Endothelial cell of umbilical vein (primary cell): ENCODE results near the gene KRTAP3-3. TPM values are rescaled to one million over a fixed set of nuclear protein-coding genes. Genes with fewer than 3 reads are reported as not detected.

Experiments used
- BruUV-seq: library from RNA; stranded (reverse); fragments of 400-500 nt; replicated peaks from 2 replicates; lab custom pipeline; 2021; lab: Mats Ljungman, UMichigan
- CTCF ChIA-PET: fragments of 300-600, 350-600 bp; sonication (Branson Sonifier 250); formaldehyde crosslinking; loops from one replicate; lab custom pipeline; 2021; ENCODE audit warnings: antibody characterized with exemption, inconsistent platforms; lab: Charles Lee
- POLR2A ChIA-PET: fragments of 300-600, 350-600 bp; sonication (Branson Sonifier 250); formaldehyde crosslinking; loops from one replicate; lab custom pipeline; 2021; ENCODE audit warnings: antibody characterized with exemption, inconsistent platforms; lab: Charles Lee
- DNase-seq: peaks from one replicate; pipeline ENCODE4 v3.0.0-alpha.2; 2011; ENCODE audit warnings: low read depth, low spot score
- FAIRE-seq: peaks from 2 replicates; lab custom pipeline; 2011; peaks lifted over from hg19 to GRCh38; lab: Jason Lieb, UNC
- H2AFZ ChIP-seq: 2 replicates; pipeline ENCODE4 v1.6.0; 2012; ENCODE audit warnings: low read depth, low read length, control low read depth, inconsistent platforms
- H3K27ac ChIP-seq: 2 replicates; pipeline ENCODE4 v1.5.1; 2011; ENCODE audit warnings: low read depth, mild to moderate bottlenecking, control low read depth, low read length, moderate library complexity; ENCODE audit not compliant: insufficient read depth
- H3K27me3 ChIP-seq, 2 experiments: 2 replicates each; pipeline versions ENCODE4 v1.6.0 to v1.6.1; 2011; ENCODE audit warnings: low read length in 2 of 2, mixed read lengths in 1 of 2; ENCODE audit not compliant: control insufficient read depth in 2 of 2, insufficient read depth in 2 of 2
- H3K36me3 ChIP-seq, 2 experiments: 2 replicates in 1 of 2; 3 replicates in 1 of 2; pipeline ENCODE4 v1.5.1; 2011; ENCODE audit warnings: low read length in 2 of 2, mild to moderate bottlenecking in 1 of 2, moderate library complexity in 1 of 2; ENCODE audit not compliant: control insufficient read depth in 2 of 2, insufficient read depth in 2 of 2; ENCODE audit errors: extremely low read depth in 1 of 2
- H3K4me1 ChIP-seq: 3 replicates; pipeline ENCODE4 v1.5.1; 2011; ENCODE audit warnings: mild to moderate bottlenecking, low read length; ENCODE audit not compliant: control insufficient read depth, insufficient read depth; ENCODE audit errors: extremely low read depth
- H3K4me2 ChIP-seq: 2 replicates; pipeline ENCODE4 v1.6.1; 2011; ENCODE audit warnings: low read length, control low read depth, mixed read lengths; ENCODE audit not compliant: insufficient read depth
- H3K4me3 ChIP-seq, 3 experiments: fragments of 200-600 bp in 1 of 3; sonication (generic), shearing (Covaris generic) in 1 of 3; replicated peaks in 1 of 3; 2 replicates each; pipeline ENCODE4 v1.5.1; 2011 to 2016; ENCODE audit warnings: control low read depth in 3 of 3, low read length in 3 of 3, mild to moderate bottlenecking in 2 of 3, inconsistent platforms in 1 of 3, low read depth in 1 of 3, moderate library complexity in 1 of 3; ENCODE audit not compliant: insufficient read depth in 1 of 3
- H3K79me2 ChIP-seq: 2 replicates; pipeline ENCODE4 v1.6.0; 2012; ENCODE audit warnings: low read length, inconsistent platforms; ENCODE audit not compliant: control insufficient read depth, insufficient read depth
- H3K9ac ChIP-seq: replicated peaks from 2 replicates; pipeline ENCODE3; 2011; ENCODE audit warnings: low read length, control low read depth; ENCODE audit not compliant: insufficient read depth; ENCODE audit errors: extremely low read depth
- H3K9me1 ChIP-seq: replicated peaks from 3 replicates; pipeline ENCODE4 v1.6.0; 2011; ENCODE audit warnings: mild to moderate bottlenecking, low read length; ENCODE audit not compliant: control insufficient read depth, insufficient read depth; ENCODE audit errors: extremely low read depth
- H3K9me3 ChIP-seq: replicated peaks from 2 replicates; pipeline ENCODE4 v1.5.1; 2012; ENCODE audit warnings: low read length, inconsistent platforms; ENCODE audit not compliant: control insufficient read depth, insufficient read depth
- H4K20me1 ChIP-seq: replicated peaks from 2 replicates; pipeline ENCODE3; 2011; ENCODE audit warnings: mild to moderate bottlenecking, low read length; ENCODE audit not compliant: control insufficient read depth, insufficient read depth; ENCODE audit errors: extremely low read depth
- EZH2 ChIP-seq: IDR thresholded peaks from 2 replicates; pipeline ENCODE4 v1.6.1; 2012; ENCODE audit warnings: borderline replicate concordance, low read depth, mild to moderate bottlenecking, moderate library complexity, low read length, inconsistent platforms; ENCODE audit not compliant: severe bottlenecking
- FOS ChIP-seq: IDR thresholded peaks from 2 replicates; pipeline ENCODE4 v1.6.1; 2011; ENCODE audit warnings: mild to moderate bottlenecking, low read length, moderate library complexity, borderline replicate concordance; ENCODE audit not compliant: insufficient read depth
- MYC ChIP-seq: IDR thresholded peaks from one replicate; pipeline ENCODE4 v1.6.1; 2011; ENCODE audit warnings: mild to moderate bottlenecking, low read depth, low read length
- POLR2A ChIP-seq: IDR thresholded peaks from 2 replicates; pipeline ENCODE4 v1.6.1; 2012; ENCODE audit warnings: low read depth, mild to moderate bottlenecking, control low read depth, low read length
- POLR2AphosphoS5 ChIP-seq: IDR thresholded peaks from 2 replicates; pipeline ENCODE4 v1.6.1; 2012; ENCODE audit warnings: low read depth, mild to moderate bottlenecking, control low read depth, low read length, moderate library complexity; ENCODE audit not compliant: insufficient read depth
- dilution Hi-C: fragments of 300-500 bp; cut with MboI; formaldehyde crosslinking; loops from one replicate; pipeline ENCODE4 v1.15.0; 2019; ENCODE audit warnings: low sequenced_read_pairs; ENCODE audit not compliant: extremely low pct_ligation_motif_present
- intact Hi-C: fragments of 100-400 bp; cut with micrococcal nuclease; formaldehyde crosslinking; loops from one replicate; pipeline ENCODE4 v1.10.0; 2022
- polyA plus RNA-seq, 4 experiments: library from polyadenylated mRNA; depleted of rRNA in 3 of 4; stranded (reverse) in 3 of 4; unstranded in 1 of 4; fragments of >200 nt; gene quantifications; 2 replicates each; pipeline versions ENCODE4 v1.2.1 to v1.2.3, GENCODE V29; 2011 to 2012; ENCODE audit warnings: missing spikeins in 1 of 4
- total RNA-seq: library from RNA; stranded (reverse); gene quantifications from 2 replicates; pipeline ENCODE4 v1.2.3, GENCODE V29; 2021
- TF ChIP-seq, protein P1 (sequence below): IDR thresholded peaks from 2 replicates; pipeline ENCODE4 v1.6.1; 2011; ENCODE audit not compliant: insufficient read depth, insufficient read length
- TF ChIP-seq, protein P2 (sequence below), 2 donors: IDR thresholded peaks; 1 replicate in 1 of 2; 2 replicates in 1 of 2; pipeline ENCODE4 v1.5.1; 2011; ENCODE audit warnings: low read length in 2 of 2, mild to moderate bottlenecking in 2 of 2, moderate library complexity in 2 of 2, control low read depth in 1 of 2, inconsistent platforms in 1 of 2, low read depth in 1 of 2; ENCODE audit not compliant: insufficient read depth in 1 of 2; ENCODE audit errors: extremely low read depth in 1 of 2

The KRTAP3-3 gene
- total and polyA plus RNA-seq, 2 donors (not counting 3 experiments of a cell fraction or from before 2014, with no cell fraction given) = not detected

DNA sequence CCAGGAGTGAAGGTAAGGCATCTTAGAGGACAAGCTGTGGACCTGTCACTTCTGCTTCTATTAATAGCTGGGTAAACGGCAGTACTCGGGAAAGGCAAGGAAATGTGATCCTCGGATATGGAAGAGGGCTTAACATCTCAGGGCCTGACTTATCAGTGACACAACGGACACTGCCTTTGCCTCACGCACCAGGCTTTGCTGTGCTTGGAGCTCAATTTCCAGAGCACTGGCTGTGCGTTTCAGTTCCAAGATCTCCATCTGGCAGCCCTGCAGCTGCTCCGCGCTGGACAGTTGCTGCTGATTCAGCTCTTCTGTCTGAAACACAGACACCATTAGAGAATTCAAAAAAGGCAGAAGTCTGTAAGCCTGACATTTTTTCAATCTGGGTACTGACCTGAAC is 13.4 kb downstream of the KRTAP3-3 start:
- ChIA-PET CTCF (interaction anchor here (1.0 to 1.2 kb wide), 2 partner anchors 8 to 568 kb away, joined by 3 read pairs; no protein-coding TSS in a partner anchor), POLR2A (no interaction called here)
- BruUV-seq = no TSS peak
- no peak for DNase-seq
- Histone ChIP-seq H3K4me2 (no peak overlapping the region), H3K4me1 (no peaks in the 10 kb centered on the region), H3K9ac (no peak overlapping the region), H3K27me3 (peaks cover 0 to 8% of the 10 kb centered on the region in 2 experiments), H3K36me3 (no peaks in the 10 kb centered on the region), H3K4me3 (no peak overlapping the region), H2AFZ (no peak overlapping the region), H3K79me2 (no peaks in the 10 kb centered on the region), H3K9me1 (no peaks in the 10 kb centered on the region), H3K9me3 (no peaks in the 10 kb centered on the region), H3K27ac (no peak overlapping the region), H4K20me1 (no peaks in the 10 kb centered on the region)
- no peak for FAIRE-seq
- dilution Hi-C loops (no loop called here), intact Hi-C loops (no loop called here)
- TF ChIP-seq POLR2AphosphoS5 = no peak
- no peak for TF ChIP-seq FOS
- no peak for TF ChIP-seq MYC

DNA sequence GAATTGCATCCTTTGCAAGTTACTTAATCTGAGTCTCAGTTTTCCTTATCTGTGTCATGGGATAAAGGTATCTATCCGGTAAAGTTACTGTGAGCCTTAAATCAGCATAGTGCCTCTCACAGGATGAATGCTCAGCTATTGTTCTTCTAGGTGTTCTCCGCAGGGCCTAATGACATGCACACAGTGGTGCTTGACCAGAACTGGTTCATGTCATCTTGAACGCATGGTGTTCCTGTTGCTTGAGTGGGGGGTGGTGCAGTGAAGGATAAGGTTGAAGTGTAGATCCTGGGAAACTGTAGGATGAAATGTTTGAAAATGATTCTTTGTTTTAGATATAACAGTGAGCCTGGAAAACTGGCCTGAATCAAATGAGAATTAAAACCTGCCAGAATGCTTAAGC is 13.8 kb downstream of the KRTAP3-3 start:
- BruUV-seq = no TSS peak
- POLR2A ChIA-PET = no interaction called here
- Histone ChIP-seq H3K79me2 (no peaks in the 10 kb centered on the region), H2AFZ (no peak overlapping the region), H3K36me3 (no peaks in the 10 kb centered on the region), H4K20me1 (no peaks in the 10 kb centered on the region), H3K4me2 (no peak overlapping the region), H3K27me3 (peaks cover 0 to 8% of the 10 kb centered on the region in 2 experiments), H3K9ac (no peak overlapping the region), H3K9me1 (no peaks in the 10 kb centered on the region), H3K27ac (no peak overlapping the region), H3K4me1 (no peaks in the 10 kb centered on the region), H3K4me3 (no peak overlapping the region), H3K9me3 (no peaks in the 10 kb centered on the region)
- intact Hi-C loops (no loop called here), dilution Hi-C loops (no loop called here)
- TF ChIP-seq EZH2 (no peak), POLR2A (no peak)
- TF ChIP-seq, protein P1, sequence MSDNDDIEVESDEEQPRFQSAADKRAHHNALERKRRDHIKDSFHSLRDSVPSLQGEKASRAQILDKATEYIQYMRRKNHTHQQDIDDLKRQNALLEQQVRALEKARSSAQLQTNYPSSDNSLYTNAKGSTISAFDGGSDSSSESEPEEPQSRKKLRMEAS = no peak
- TF ChIP-seq, protein P2, sequence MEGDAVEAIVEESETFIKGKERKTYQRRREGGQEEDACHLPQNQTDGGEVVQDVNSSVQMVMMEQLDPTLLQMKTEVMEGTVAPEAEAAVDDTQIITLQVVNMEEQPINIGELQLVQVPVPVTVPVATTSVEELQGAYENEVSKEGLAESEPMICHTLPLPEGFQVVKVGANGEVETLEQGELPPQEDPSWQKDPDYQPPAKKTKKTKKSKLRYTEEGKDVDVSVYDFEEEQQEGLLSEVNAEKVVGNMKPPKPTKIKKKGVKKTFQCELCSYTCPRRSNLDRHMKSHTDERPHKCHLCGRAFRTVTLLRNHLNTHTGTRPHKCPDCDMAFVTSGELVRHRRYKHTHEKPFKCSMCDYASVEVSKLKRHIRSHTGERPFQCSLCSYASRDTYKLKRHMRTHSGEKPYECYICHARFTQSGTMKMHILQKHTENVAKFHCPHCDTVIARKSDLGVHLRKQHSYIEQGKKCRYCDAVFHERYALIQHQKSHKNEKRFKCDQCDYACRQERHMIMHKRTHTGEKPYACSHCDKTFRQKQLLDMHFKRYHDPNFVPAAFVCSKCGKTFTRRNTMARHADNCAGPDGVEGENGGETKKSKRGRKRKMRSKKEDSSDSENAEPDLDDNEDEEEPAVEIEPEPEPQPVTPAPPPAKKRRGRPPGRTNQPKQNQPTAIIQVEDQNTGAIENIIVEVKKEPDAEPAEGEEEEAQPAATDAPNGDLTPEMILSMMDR (IDR thresholded peaks at IDR 0.05; ENCODE audit: extremely low read depth in 1 of 2, insufficient read depth in 1 of 2, low read depth in 1 of 2, low read length in 2 of 2) = no peak
- FAIRE-seq = no peak
- DNase-seq = no peak
- CTCF ChIA-PET = interaction anchor here (1.0 to 1.2 kb wide), 2 partner anchors 8 to 568 kb away, joined by 3 read pairs; no protein-coding TSS in a partner anchor
